KMS-11 (cell line): ENCODE measurements around the gene F13A1.
A peak's percentile ranks its signal among the peaks of the same experiment; 100 is the strongest.

Experiments used
- H2AFZ ChIP-seq: fragments of 200-600 bp; sonication (generic); 2 replicates; pipeline ENCODE4 v1.6.1; 2016; ENCODE audit warnings: antibody characterized with exemption, mixed run types, low read depth
- H3K27ac ChIP-seq: fragments of 200-600 bp; sonication (generic); 2 replicates; pipeline ENCODE4 v1.6.1; 2016; ENCODE audit warnings: mild to moderate bottlenecking, mixed run types
- H3K27me3 ChIP-seq: fragments of 200-600 bp; sonication (generic); 2 replicates; pipeline ENCODE4 v1.6.1; 2017; ENCODE audit warnings: mild to moderate bottlenecking, low read depth, mixed run types, moderate library complexity; ENCODE audit not compliant: insufficient read depth
- H3K36me3 ChIP-seq: fragments of 200-600 bp; sonication (generic); 2 replicates; pipeline ENCODE4 v1.6.1; 2017; ENCODE audit warnings: mild to moderate bottlenecking, mixed run types; ENCODE audit not compliant: insufficient read depth
- H3K4me1 ChIP-seq: fragments of 200-600 bp; sonication (generic); 2 replicates; pipeline ENCODE4 v1.6.1; 2016; ENCODE audit warnings: mild to moderate bottlenecking, low read depth, mixed run types; ENCODE audit not compliant: poor library complexity, severe bottlenecking
- H3K4me2 ChIP-seq: fragments of 200-600 bp; sonication (generic); 2 replicates; pipeline ENCODE4 v1.7.0; 2016; ENCODE audit warnings: mild to moderate bottlenecking, mixed run types
- H3K4me3 ChIP-seq: fragments of 200-600 bp; sonication (generic); IDR thresholded peaks from 2 replicates; pipeline ENCODE4 v1.6.1; 2017; ENCODE audit warnings: low read depth, low read length, mixed read lengths; ENCODE audit not compliant: insufficient read depth
- H3K79me2 ChIP-seq: fragments of 200-600 bp; sonication (generic); 2 replicates; pipeline ENCODE4 v1.6.1; 2016; ENCODE audit warnings: low read depth, mixed run types; ENCODE audit not compliant: insufficient read depth
- H3K9ac ChIP-seq: fragments of 200-600 bp; sonication (generic); 2 replicates; pipeline ENCODE4 v1.6.1; 2016; ENCODE audit warnings: mild to moderate bottlenecking, mixed run types
- H4K20me1 ChIP-seq: fragments of 200-600 bp; sonication (generic); 2 replicates; pipeline ENCODE4 v1.6.1; 2016; ENCODE audit warnings: mild to moderate bottlenecking, mixed run types; ENCODE audit not compliant: insufficient read depth
- TF ChIP-seq, protein P1 (sequence below): fragments of 200-600 bp; sonication (generic); conservative IDR thresholded peaks from 2 replicates; pipeline ENCODE4 v1.6.1; 2017; ENCODE audit warnings: low read depth, mild to moderate bottlenecking, antibody characterized with exemption, low read length, moderate library complexity, mixed read lengths

The F13A1 gene

DNA sequence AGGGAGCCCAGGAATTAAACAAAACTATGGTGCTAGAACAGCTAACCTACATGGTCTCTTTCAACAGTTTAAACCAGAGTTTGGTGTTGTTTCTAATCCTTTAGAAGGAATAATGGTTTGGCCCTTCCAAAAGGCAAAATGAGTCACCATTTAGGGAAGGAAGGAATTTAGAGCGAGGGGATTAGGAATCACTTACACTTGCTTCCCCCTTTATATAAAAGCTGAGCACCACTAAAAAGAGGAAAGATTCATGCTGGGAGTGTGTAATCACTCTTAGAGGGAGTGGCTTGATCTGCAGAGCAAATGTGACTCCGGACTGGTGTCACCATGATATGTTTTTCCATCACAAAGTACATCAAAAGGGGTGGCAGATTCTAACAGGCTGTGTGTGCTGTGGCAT lies 63.6 kb downstream of the F13A1 start:
- Histone ChIP-seq H3K79me2 (no peaks in the 10 kb centered on the region), H3K4me2 (no peak overlapping the region), H3K36me3 (no peaks in the 10 kb centered on the region), H3K9ac (no peak overlapping the region), H2AFZ (no peak overlapping the region), H4K20me1 (no peaks in the 10 kb centered on the region), H3K27ac (no peak overlapping the region), H3K4me1 (peaks cover 17% of the 10 kb centered on the region), H3K4me3 (no peak overlapping the region), H3K27me3 (no peaks in the 10 kb centered on the region)
- TF ChIP-seq, protein P1, sequence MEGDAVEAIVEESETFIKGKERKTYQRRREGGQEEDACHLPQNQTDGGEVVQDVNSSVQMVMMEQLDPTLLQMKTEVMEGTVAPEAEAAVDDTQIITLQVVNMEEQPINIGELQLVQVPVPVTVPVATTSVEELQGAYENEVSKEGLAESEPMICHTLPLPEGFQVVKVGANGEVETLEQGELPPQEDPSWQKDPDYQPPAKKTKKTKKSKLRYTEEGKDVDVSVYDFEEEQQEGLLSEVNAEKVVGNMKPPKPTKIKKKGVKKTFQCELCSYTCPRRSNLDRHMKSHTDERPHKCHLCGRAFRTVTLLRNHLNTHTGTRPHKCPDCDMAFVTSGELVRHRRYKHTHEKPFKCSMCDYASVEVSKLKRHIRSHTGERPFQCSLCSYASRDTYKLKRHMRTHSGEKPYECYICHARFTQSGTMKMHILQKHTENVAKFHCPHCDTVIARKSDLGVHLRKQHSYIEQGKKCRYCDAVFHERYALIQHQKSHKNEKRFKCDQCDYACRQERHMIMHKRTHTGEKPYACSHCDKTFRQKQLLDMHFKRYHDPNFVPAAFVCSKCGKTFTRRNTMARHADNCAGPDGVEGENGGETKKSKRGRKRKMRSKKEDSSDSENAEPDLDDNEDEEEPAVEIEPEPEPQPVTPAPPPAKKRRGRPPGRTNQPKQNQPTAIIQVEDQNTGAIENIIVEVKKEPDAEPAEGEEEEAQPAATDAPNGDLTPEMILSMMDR = no peak

- no peak overlapping the region for H3K4me2 ChIP-seq
- H3K4me3 ChIP-seq = no peak overlapping the region
- H2AFZ ChIP-seq = no peak overlapping the region
- TF ChIP-seq, protein P1 = no peak
- no peaks in the 10 kb centered on the region for H3K36me3 ChIP-seq
- H3K27me3 ChIP-seq = no peaks in the 10 kb centered on the region
- no peak overlapping the region for H3K27ac ChIP-seq
- no peaks in the 10 kb centered on the region for H3K79me2 ChIP-seq
- H4K20me1 ChIP-seq = no peaks in the 10 kb centered on the region
- peaks cover 23% of the 10 kb centered on the region for H3K4me1 ChIP-seq
- no peak overlapping the region for H3K9ac ChIP-seq
Observed at GRCh38 chr6:6256259-6256658, 64.2 kb downstream of the F13A1 start.

- H3K36me3 ChIP-seq = no peaks in the 10 kb centered on the region
- H3K27ac ChIP-seq = peak overlapping the region; percentile 33; the same call in 1 of the 2 replicates
- H4K20me1 ChIP-seq = no peaks in the 10 kb centered on the region
- no peak overlapping the region for H3K9ac ChIP-seq
- no peaks in the 10 kb centered on the region for H3K27me3 ChIP-seq
- H3K79me2 ChIP-seq = no peaks in the 10 kb centered on the region
- H3K4me1 ChIP-seq = peaks cover 60% of the 10 kb centered on the region
- no peak overlapping the region for H2AFZ ChIP-seq
- TF ChIP-seq, protein P1 = no peak
- H3K4me2 ChIP-seq = peak overlapping the region; percentile 55
- H3K4me3 ChIP-seq = no peak overlapping the region
Observed at GRCh38 chr6:6251555-6252280, 68.7 kb downstream of the F13A1 start.

DNA sequence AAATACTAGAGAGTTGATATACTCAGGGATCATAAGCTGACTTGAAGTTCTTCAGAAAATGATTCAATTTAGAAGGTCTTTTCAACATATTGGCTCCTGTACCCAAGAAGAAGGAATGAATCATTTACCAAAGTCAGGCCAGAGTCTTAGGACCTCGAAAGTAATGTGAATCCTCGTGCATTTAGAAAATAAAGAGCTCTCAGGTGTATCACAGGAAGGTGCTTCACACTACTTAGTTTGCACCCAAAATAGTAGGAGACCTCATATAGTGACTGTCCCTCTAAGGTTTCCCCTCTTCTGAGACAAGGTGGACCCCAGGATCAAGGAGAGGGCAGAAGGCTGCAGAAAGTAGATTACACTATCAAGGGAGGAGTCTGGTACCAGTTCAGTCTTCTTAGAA lies 71.8 kb downstream of the F13A1 start:
- Histone ChIP-seq H2AFZ (no peak overlapping the region), H3K4me3 (no peak overlapping the region), H3K36me3 (no peaks in the 10 kb centered on the region), H4K20me1 (no peaks in the 10 kb centered on the region), H3K9ac (no peak overlapping the region), H3K27ac (no peak overlapping the region), H3K4me1 (peaks cover 60% of the 10 kb centered on the region), H3K79me2 (no peaks in the 10 kb centered on the region), H3K4me2 (peak overlapping the region; percentile 10; the same call in 1 of the 2 replicates), H3K27me3 (no peaks in the 10 kb centered on the region)
- TF ChIP-seq, protein P1 = no peak
